ENCODE data around the gene CACNB3.
"Not testable (repeated sequence)": the region's sequence is repeated elsewhere in the genome, so short reads cannot be mapped to it uniquely, and the experiment has no call there.

The CACNB3 gene

DNA sequence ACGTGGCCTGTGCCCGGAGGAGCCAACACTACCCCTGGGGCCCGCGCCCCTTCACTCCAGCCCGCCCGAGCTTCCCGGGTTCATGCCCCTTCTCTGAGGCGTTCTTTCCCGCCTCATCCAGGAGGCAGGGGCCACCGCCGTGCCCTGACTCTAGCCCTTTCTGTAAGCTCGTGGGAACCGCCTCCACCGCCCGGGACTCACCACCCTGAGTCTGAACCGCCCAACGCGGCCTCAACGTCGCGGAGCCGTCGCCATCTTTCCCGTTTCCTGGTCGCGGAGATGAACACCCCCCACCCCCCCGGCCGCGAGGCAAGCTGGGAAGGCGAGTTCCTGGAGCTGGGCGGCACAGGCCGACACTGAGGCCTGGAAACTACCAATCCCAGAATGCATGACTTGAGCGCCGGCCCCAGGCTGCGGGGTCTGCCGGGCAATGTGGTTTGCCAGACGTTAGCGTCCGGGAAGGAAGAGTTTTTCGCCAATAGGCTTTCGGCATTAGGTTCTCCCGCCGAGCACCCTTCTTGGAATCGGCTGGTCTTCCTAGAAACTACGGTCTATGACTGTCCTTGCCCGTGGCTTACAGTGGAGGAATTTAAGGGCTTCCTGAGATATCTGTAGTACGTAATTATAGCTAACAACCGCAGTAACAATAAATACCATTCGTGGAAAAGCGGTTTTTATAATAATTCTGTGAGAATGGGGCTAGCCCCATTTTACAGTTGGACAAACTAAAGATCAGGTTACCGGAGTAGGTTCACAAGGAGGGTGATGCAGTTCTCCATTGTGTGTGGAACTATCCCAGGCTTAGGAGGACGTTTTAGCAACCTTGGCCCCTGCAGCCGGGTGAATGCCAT lies 33.8 kb downstream of the CACNB3 start, which contains the start of gene DDX23:
DDX23 (minus strand) TSS at position 281 of the 851 bp plus-strand sequence. CDS start 6,381 bp downstream, outside the sequence.
- Mint-ChIP-seq H3K27me3 (no peaks in the 10 kb centered on the region), H3K36me3 (ENCODE audit: low read depth) (peaks cover 16% of the 10 kb centered on the region), H3K27ac (peak within 1 kb of the TSS; percentile 96), H3K4me1 (peaks cover 33% of the 10 kb centered on the region), H3K9me3 (no peaks in the 10 kb centered on the region), H3K4me3 (peak within 1 kb of the TSS; percentile 92)
- peak; percentile 89 for DNase-seq
- ATAC-seq: peak; percentile 98

DNA sequence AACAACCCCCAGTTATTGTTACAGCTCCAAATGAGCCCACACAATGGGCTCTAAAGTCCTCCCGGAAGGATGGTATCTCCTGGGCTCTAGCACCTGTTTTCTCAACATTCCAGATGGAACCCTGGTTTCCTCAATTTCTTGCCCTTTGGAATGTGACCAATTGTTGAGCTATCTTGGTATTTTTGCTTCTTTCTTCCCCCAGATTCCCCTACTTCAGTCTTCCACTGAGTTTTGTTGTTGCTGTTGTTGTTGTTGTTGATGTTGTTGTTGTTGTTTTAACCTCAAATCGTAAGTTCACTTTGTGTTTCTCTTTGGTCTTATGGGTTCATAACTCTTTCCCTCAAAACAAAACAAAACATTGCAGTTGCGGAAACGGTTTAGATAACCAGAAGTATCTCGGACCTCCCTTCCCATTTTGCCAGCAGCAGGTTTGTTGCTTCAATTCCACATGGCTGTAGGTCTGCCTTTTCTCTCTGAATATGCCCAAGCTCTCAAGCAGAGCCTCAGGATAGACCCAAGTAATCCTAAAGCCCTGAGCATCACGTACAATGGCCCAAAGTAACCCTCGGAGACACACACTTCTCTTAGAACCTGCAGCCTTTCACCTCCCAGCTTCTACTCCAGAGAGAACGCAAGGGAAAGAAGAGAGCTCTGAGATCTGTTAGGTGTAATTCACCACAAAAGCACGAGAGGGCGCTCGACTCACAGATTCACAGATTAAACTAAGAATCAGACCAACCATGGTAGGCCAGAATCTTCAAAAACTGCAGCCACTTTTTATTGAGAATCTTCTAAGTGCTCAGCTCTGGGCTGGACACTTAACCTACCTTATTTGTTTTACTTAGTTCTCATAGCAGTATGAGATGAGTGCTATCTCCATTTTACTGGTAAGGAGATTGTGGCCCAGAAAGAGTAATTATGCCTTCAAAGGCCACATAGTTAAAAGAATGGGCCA lies 34.7 kb downstream of the CACNB3 start:
- Mint-ChIP-seq H3K27ac (peak overlapping the region; percentile 96), H3K36me3 (ENCODE audit: low read depth) (peaks cover 16% of the 10 kb centered on the region), H3K4me1 (peaks cover 33% of the 10 kb centered on the region), H3K27me3 (no peaks in the 10 kb centered on the region), H3K9me3 (no peaks in the 10 kb centered on the region), H3K4me3 (peak overlapping the region; percentile 92)
- ATAC-seq (peak; percentile 31), DNase-seq (peak; percentile 89)

- Mint-ChIP-seq H3K9me3 (no peaks in the 10 kb centered on the region), H3K36me3 (ENCODE audit: low read depth) (peaks cover 13% of the 10 kb centered on the region), H3K4me1 (peaks cover 25% of the 10 kb centered on the region), H3K27ac (no peak overlapping the region), H3K27me3 (no peaks in the 10 kb centered on the region), H3K4me3 (no peak overlapping the region)
- ATAC-seq (no peak), DNase-seq (no peak)
Observed at GRCh38 chr12:48854488-48854887, 36.2 kb downstream of the CACNB3 start.

GRCh38 chr12:48854932-48855331 lies 36.6 kb downstream of the CACNB3 start:
- H3K4me1 Mint-ChIP-seq: peaks cover 21% of the 10 kb centered on the region
- not testable (repeated sequence) for H3K9me3 Mint-ChIP-seq; H3K4me3 Mint-ChIP-seq; H3K36me3 Mint-ChIP-seq (ENCODE audit: low read depth); DNase-seq; H3K27ac Mint-ChIP-seq; H3K27me3 Mint-ChIP-seq; ATAC-seq

- DNase-seq (no peak), ATAC-seq (no peak)
- Mint-ChIP-seq H3K27ac (no peak overlapping the region), H3K4me3 (no peak overlapping the region), H3K36me3 (ENCODE audit: low read depth) (no peaks in the 10 kb centered on the region), H3K4me1 (peaks cover 9% of the 10 kb centered on the region), H3K27me3 (no peaks in the 10 kb centered on the region), H3K9me3 (no peaks in the 10 kb centered on the region)
Observed at GRCh38 chr12:48856379-48856778, 38.1 kb downstream of the CACNB3 start.

GRCh38 chr12:48857278-48857994 lies 39.1 kb downstream of the CACNB3 start:
- peaks cover 6% of the 10 kb centered on the region for H3K4me1 Mint-ChIP-seq
- H3K27me3 Mint-ChIP-seq: peaks cover 2% of the 10 kb centered on the region
- no peaks in the 10 kb centered on the region for H3K36me3 Mint-ChIP-seq (ENCODE audit: low read depth)
- H3K27ac Mint-ChIP-seq: no peak overlapping the region
- H3K9me3 Mint-ChIP-seq: no peaks in the 10 kb centered on the region
- ATAC-seq (no peak), DNase-seq (no peak)
- no peak overlapping the region for H3K4me3 Mint-ChIP-seq

- ATAC-seq (no peak), DNase-seq (no peak)
- H3K4me3 Mint-ChIP-seq: no peak overlapping the region
- H3K27ac Mint-ChIP-seq: no peak overlapping the region
- H3K36me3 Mint-ChIP-seq (ENCODE audit: low read depth): no peaks in the 10 kb centered on the region
- no peaks in the 10 kb centered on the region for H3K9me3 Mint-ChIP-seq
- peaks cover 8% of the 10 kb centered on the region for H3K27me3 Mint-ChIP-seq
- peaks cover 2% of the 10 kb centered on the region for H3K4me1 Mint-ChIP-seq
Observed at GRCh38 chr12:48858043-48858442, 39.7 kb downstream of the CACNB3 start.

DNA sequence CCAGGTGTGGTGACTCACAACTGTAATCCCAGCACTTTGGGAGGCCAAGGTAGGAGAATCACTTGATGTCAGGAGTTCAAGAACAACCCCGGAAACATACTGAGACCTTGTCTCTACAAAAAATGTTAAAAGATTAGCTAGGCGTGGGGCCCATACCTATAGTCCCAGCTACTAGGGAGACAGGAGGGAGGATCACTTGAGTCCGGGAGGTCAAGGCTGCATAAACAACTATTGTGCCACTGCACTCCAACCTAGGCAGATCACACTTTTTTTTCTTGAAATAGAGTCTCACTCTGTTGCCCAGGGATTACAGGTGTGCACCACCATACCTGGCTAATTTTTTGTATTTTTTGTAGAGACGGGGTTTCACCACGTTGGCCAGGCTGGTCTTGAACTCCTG lies 41.3 kb downstream of the CACNB3 start:
- H3K9me3 Mint-ChIP-seq: no peaks in the 10 kb centered on the region
- no peak overlapping the region for H3K27ac Mint-ChIP-seq
- no peaks in the 10 kb centered on the region for H3K36me3 Mint-ChIP-seq (ENCODE audit: low read depth)
- no peak for DNase-seq
- no peak for ATAC-seq
- peaks cover 9% of the 10 kb centered on the region for H3K4me1 Mint-ChIP-seq
- peaks cover 23% of the 10 kb centered on the region for H3K27me3 Mint-ChIP-seq
- H3K4me3 Mint-ChIP-seq: no peak overlapping the region

- H3K27me3 Mint-ChIP-seq: peaks cover 28% of the 10 kb centered on the region
- ATAC-seq; DNase-seq; H3K4me3 Mint-ChIP-seq; H3K27ac Mint-ChIP-seq; H3K9me3 Mint-ChIP-seq; H3K36me3 Mint-ChIP-seq (ENCODE audit: low read depth): not testable (repeated sequence)
- peaks cover 15% of the 10 kb centered on the region for H3K4me1 Mint-ChIP-seq
Observed at GRCh38 chr12:48860236-48860635, 41.9 kb downstream of the CACNB3 start.

GRCh38 chr12:48861111-48861510 lies 42.8 kb downstream of the CACNB3 start:
- Mint-ChIP-seq H3K27me3 (peaks cover 28% of the 10 kb centered on the region), H3K9me3 (no peaks in the 10 kb centered on the region), H3K36me3 (ENCODE audit: low read depth) (no peaks in the 10 kb centered on the region), H3K4me3 (no peak overlapping the region), H3K27ac (no peak overlapping the region), H3K4me1 (peaks cover 22% of the 10 kb centered on the region)
- no peak for DNase-seq
- no peak for ATAC-seq

GRCh38 chr12:48862760-48863159 lies 44.5 kb downstream of the CACNB3 start:
- peaks cover 24% of the 10 kb centered on the region for H3K4me1 Mint-ChIP-seq

GRCh38 chr12:48863291-48863690 lies 45.0 kb downstream of the CACNB3 start:
- ATAC-seq (no peak), DNase-seq (no peak)
- Mint-ChIP-seq H3K36me3 (ENCODE audit: low read depth) (no peaks in the 10 kb centered on the region), H3K4me3 (no peak overlapping the region), H3K27me3 (peaks cover 28% of the 10 kb centered on the region), H3K27ac (no peak overlapping the region), H3K4me1 (peaks cover 24% of the 10 kb centered on the region), H3K9me3 (no peaks in the 10 kb centered on the region)

More at GRCh38 chr12:48862760-48863159, 44.5 kb downstream of the CACNB3 start:
- Mint-ChIP-seq H3K27me3 (peaks cover 28% of the 10 kb centered on the region), H3K4me3 (no peak overlapping the region), H3K36me3 (ENCODE audit: low read depth) (no peaks in the 10 kb centered on the region), H3K27ac (no peak overlapping the region), H3K9me3 (no peaks in the 10 kb centered on the region)
- ATAC-seq (no peak), DNase-seq (no peak)

DNA sequence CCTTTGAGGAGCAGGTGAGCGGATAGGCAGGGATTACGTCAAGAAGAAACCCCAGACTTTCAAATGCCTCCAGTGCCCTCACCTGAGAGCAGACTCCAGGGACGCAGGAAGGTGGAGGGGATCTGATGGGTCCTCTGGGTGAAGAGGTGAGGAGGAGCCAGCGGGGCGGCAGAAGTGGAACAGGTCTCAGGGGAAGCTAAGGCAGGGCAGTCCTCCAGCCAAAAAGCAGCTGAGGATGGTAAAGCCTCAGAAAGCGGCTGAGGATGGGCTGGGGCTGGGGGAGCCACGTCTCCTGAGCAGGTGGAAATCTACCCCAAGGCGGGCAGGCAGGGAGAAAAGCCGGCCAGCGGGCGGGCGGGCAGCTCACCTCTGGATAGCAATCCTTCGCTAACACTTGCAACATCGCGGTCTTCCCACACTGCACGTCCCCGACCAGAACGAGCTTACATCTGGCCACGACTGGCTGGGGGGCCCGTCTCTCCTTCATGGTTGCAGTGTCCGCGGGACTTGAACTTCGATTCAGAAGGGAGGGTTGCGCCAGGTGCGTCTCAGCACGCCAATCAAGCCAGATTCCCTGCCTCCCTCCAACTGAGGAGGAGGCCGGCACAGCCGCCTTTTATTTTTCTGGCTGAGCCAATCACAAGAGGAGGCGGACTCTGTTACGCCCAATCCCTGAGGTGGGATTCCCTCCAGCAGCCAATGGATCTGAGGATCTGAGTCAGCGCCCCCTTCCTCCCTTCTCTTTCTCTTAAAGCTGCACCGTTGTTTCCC lies 47.2 kb downstream of the CACNB3 start, which contains the start of gene RND1:
RND1 (minus strand) TSS at position 590 of the 771 bp plus-strand sequence; CDS start at position 487, 103 bp downstream.
- H3K27ac Mint-ChIP-seq: peak within 1 kb of the TSS; percentile 59
- H3K27me3 Mint-ChIP-seq: peaks cover 28% of the 10 kb centered on the region
- peaks cover 24% of the 10 kb centered on the region for H3K4me1 Mint-ChIP-seq
- ATAC-seq (peak; percentile 92), DNase-seq (peak; percentile 83)
- H3K9me3 Mint-ChIP-seq: no peaks in the 10 kb centered on the region
- peak within 1 kb of the TSS; percentile 85 for H3K4me3 Mint-ChIP-seq
- H3K36me3 Mint-ChIP-seq (ENCODE audit: low read depth): no peaks in the 10 kb centered on the region

Data from activated naive CD8-positive, alpha-beta T cell treated with anti-CD3 and anti-CD28 coated beads, Interleukin-2, amount 50 U/mL, for 24 hours (primary cell).